ENCODE data around the gene HMCN1.

The HMCN1 gene

DNA sequence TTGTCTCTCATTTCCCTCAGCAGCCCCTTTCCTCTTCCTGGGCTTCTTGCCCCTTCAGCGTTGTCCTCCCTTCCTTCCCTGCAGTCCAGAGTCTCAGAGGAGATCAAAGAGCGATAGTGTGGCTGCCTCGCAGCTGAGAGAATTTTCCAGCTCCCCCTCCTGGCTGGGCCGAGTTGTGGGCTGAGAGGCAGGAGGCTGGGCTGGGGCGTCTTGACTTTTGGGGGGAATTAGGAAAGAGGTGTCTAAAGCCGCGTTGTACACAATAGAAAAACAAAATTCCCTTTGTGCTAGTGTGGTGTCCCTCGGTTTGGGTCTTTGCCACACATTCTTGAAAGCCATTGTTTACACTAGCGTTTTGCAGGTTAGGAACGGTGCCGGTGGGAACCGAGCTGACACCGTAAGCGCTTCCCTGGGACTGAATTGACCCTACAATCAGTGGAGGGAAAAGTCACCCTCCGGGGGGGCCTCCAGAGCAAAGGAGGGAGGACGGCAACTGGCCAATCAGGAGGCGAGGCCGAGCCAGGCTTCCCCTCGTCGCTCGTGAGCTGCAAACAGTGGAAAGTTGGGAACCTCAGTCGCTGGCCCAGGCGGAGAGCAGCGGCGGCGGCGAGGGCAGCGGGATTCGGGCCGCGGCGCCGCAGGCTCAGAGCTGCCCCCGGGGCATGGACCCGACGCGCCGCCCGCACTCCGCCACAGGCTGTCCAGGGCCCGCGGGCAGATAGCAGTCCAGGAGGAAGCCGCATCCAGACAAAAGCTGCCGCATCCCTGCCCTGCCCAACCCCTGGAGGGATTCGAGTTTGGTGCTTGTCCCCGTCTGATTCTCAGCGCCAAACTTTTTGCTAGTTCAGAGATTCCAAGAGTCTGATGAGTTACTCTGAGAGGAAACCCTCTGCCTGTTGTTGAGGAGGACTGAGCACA lies at the start of gene HMCN1:
Gene HMCN1 (plus strand): TSS at position 574 of the 918 bp plus-strand sequence. CDS start 389 bp downstream, outside the sequence.
- no peak for FAIRE-seq

DNA sequence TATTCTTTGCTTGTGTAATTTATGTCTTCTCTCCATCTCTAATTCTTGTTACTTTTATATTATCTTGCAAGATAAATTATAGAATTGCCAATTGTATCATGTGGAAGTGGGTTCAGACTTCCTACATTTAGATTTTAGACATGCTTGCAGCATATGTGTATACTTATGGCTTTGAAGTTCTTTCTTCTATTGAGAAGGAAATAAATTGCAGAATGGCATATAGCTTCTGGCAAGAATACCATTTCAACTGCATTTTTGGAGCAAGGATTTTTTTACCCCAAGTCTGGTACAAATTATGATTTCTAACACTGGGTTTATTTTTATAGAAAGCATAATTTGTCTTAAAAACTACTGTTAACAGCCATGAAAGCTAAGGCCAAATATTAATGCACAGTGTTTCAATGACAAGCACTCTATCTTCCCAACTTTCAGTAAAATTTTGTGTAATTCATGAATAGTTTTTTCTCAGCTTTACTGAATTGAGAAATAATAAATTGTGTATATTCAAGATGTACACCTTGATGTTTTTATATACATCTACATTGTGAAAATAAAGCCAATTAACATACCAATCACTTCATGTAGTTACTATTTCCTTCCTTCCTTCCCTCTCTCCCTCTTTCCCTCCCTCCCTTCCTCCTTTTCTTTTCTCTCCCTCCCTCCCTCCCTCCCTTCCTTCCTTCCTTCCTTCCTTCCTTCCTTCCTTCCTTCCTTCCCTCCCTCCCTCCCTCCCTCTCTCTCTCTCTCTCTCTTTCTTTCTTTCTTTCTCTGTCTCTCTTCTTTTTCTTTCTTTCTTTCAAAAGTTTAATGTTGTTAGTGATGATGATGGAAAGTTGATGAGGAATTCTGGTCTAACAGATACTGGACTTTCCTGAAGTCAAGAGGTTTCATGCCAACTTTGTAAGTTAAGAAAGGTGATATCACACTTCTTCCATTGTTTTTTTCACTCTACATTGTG lies 47.1 kb upstream of the HMCN1 start:
- no peak for FAIRE-seq

DNA sequence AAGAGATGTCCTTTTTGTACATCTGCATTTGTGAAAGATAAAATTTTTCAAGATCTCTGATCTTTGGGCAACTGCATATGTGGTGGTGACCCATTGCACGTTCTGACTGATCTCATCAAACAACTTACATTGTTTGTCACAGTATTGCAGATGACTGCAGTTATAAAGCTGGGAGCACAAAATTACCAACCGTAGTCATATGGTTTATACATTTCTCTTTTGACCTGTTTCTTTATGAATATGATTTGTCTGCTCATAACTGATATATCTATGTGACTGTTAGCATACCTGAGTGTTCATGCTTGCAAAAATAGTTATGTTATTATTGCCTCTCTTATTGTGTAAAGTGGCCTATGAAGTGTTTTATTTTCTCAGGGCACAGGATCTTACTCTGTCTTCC lies 43.7 kb upstream of the HMCN1 start:
- no peak for FAIRE-seq

DNA sequence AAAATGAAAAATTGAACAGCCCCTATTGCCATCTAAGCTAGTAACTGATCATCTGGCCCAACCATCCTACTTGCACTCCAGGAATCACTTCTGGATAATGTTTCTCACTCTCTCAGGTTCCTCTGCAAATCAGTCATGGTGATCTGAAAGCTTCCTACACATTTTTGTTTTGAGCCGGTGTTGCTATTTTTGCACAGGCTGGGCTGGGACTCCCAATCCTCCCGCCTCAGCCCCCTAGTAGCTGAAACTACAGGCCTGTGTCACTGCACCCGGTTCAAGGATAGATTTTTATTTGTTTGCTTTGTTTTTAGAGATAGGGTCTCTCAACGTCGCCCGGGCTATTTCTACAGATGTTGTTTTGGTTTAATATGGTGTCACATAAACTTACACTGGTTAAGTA lies 40.5 kb upstream of the HMCN1 start:
- FAIRE-seq: no peak

DNA sequence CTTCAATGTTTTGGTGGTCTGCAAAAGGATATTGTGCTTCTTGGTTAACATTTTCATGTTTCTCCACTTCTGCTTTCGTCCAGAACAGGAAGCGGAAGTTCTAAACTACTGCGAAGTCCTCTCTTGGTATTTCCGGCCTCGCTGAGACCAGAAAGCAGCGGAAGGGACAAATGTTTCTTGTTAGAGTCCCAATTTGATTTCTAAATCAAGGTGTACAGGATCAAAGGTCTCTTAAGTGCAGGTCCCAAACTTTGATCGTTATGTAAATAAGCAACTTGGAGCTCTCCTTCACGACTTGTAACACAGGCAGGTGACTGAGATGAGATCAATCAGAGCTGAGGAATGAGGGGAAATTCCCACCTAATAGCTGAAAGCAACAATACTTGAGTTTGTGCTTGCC lies 40.1 kb upstream of the HMCN1 start:
- FAIRE-seq: no peak

DNA sequence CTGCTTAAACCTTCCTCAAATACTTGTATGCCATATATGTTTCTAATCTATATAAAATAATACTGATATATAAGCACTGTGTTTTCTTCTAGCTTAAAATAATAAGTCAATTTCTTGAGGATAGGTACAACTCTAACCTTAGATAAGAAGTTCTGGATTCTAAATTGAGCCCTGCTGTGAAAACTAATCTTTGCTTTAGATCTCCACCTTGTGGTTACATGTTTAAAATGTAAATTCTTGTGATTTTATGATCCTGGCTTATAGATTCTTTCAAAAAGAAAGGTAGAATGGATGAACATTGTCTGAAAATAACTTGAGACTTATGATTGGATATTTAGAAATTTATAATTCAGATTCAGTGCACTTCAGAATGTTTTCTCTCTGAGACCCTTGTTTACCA lies 38.9 kb upstream of the HMCN1 start:
- FAIRE-seq: peak; percentile 77

DNA sequence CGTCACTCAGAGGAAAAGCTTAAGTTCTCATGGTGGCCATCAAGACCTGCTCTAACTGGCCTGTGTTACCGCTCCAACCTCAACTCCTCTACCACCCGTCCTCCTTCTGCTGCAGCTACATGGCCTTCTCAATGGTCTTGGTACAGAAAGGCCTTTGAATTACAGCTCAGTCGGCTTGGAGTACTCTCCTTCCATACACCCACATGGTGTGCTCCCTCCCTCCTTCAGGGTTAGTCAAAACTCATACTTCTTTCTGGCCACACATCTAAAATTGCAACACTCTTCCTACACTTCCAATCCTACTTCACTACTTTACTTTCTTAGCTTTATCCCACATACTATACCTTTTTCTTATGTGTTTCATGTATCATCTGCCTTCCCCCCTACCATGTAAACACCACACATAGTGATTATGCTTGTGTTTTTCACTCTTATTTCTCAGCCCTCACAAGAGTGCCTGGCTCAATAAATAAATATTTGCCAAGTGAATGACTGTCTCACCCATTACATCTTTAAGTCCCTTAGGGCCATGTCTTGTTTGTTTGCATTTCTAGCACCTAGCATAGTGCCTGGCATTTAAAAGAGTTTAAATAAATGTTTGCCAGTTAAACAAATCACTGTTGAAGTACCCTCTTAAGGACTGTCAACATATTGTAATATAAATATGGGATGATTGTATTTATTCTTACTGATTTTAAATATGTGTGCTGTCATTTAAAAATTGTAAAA lies 37.6 kb upstream of the HMCN1 start:
- FAIRE-seq: no peak

DNA sequence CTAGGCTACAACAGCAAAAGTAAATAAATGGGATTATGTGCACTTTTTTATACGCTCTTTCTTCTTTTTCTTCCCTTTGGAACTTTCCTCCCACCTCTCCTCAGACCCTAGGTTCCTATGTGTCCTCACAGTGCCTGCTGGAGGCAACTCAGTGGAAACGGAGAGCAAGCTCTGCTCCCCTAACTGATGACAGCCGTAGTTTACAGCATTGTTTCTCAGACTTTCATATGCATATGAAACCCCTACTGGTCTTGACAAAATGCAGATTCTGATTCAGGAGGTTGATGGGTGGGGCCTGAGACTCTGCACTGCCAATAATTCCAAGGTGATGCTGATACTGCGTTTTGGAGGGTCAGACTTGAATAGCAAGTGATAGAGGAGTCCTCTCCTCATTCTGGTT lies 34.3 kb upstream of the HMCN1 start:
- FAIRE-seq: no peak

DNA sequence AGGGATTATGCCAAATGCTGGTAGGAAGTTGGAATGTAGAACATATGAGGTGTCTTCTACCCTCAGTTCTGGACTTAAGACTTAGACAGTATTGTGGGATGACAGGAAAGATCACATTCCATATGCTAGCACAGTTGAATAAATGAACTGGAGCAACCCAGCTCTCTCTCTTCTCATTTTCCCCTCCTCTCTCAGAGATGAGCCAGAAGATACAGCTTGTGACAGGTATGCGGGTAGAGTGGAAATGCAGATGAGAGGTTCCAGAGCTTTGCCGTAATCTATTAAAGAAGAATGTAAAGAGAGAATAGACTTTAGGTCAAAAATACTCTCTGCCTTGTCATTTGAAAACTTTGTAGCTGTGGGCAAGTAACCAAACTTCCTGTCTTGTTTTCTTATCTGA lies 32.5 kb upstream of the HMCN1 start:
- no peak for FAIRE-seq

DNA sequence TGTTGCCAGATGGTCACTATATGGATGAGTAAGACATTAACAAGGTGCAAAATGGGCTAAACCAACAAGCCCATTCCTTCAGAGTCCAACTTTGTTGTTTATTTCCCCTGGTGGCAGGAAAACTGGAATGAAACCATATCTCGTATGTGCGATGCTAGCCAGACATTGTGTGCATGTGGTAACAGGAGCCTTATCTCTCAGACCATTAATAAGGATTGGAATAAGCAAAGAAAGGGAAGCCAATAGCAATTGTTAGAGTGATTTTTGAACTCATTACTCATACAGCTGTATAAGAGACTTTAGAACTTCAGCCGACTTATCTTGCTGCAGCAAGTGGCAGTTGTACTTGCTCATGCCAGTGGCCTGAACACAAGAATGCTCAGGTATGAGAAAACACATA lies 30.0 kb upstream of the HMCN1 start:
- no peak for FAIRE-seq

DNA sequence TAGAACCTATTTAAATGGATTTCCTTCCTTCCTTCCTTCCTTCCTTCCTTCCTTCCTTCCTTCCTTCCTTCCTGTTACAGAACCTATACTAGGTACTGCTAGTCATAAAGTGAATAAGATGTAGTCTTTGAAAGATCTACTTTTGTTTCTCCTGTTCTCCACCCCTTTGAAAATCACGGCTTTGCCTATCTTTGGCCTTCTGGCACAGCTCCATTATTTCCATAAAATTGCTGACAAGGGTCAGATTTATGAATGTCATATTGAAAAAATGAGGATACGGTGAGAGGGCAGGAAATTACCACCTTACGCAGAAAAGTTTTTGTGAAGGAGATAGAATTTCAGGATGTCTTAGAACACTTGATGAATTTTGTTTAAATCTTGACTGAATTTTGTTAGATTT lies 18.1 kb upstream of the HMCN1 start:
- no peak for FAIRE-seq

DNA sequence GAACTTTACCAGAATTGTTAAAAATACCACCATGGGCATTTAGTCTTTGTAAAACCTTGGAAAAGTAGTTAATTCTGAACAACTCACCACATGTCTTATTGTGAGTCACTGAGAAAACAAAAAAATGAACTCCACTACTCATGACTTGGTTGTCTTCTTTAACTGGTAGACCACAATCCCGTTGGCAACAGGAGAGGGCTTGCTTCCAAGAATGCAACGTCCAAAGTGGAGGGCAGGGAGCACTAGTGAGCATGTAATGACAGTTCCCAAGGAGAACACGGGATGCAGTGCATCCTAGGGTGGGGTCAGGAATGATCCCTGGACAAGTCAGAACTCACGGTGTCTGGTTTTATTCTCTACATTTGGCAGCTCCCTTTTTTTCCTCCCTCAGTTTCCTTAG lies 15.2 kb upstream of the HMCN1 start:
- FAIRE-seq: peak; percentile 20

DNA sequence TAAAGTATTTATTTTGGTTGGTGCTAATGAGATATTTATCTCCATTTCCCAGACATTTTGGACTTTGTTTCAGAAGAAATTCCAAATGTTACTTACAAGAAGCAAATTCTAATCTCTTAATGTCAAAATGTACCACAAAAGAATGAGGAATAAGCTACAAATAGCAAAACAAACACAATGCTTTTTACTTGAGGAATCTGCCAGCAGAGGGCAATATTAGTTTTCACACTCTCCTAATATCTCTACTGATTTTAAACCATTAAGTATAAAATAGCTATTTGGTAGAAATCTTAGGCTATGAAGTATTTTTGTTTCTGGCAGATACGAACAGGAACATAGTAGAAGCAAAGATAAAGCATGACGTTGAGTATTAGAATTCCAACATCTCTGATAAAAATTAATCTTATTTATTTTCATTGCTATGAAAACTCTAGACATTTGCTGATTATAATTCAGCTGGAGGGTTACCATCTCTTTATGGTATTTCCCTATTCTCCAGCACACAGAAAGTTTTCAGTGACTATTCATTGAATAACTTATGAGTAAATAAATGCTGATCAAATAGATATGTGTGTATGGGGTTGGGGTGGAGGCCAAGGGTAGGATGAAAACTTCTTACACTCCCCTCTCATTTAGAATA lies 13.4 kb upstream of the HMCN1 start:
- FAIRE-seq: peak; percentile 96

DNA sequence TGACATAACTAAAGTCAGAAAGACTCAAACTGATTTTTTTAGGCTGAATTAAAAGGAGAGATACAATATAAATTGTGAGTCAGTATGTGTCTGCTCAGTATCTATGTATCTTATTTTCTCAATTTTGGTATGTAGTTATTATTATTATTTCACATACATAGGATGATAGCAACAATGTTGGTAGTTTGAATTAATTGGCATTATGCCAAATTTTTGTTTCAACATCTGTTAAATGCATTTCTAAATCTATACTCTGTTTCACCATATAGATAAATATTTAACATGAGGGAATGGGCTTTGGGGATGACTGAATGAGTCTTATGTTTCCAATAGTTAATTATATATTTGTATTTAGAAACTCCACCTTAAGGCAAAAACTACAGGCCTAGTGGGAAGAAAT lies 12.6 kb upstream of the HMCN1 start:
- FAIRE-seq: peak; percentile 65

DNA sequence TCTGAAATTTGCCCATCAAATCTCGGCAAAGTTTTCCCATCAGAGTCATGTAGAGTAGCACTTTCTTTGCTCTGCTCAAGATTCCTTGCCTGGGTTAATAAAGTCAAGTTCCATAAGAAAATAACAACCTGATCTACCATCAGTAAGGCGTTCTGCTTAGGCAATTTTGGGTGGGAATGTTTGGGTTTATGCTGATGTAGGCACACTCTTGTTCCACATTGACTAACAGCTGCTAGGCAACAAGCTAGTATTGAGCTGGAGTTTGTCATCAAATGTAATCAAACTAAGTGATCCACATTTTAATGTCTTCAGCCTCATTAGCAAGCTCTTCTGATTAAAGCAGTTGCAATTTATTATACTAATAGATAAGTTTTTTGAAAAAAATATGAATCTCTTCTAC lies 12.1 kb upstream of the HMCN1 start:
- no peak for FAIRE-seq

DNA sequence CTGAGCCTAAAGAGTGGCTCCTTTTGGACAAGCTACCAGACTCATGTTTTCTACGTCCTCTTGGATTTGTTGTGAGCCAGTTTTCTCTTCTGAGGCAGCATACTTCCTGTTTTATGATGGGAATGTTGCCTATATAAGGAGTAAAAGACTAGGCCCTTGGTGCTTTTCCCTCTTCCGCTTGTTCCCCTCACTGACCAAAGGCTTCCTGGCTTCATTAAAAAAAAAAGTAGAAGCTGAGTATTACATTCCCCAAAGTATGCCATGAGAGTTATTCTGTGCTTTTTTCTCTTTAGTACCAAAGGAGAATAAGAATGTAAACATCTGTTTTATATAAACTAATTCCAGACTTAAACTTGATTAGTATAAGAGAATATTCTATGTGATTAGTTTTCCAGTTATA lies 6.5 kb upstream of the HMCN1 start:
- FAIRE-seq: peak; percentile 31

DNA sequence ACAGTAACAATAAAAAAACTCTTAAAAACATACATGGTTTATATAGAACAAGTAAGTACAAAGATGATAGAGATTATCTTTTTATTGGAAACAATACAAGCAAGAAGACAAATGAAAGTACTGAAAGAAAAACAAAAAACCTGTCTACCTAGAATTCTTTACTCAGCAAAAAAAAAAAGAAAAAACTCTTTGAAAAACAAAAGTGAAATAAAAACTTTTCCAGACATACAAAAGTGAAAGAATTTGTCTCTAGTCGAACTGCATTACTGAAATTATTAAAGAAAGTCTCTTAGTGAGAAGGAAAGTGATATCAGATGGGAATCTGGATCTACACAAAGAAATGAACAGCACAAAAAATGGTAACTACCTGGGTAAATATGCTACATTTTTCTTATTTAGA lies 2.7 kb upstream of the HMCN1 start:
- peak; percentile 68 for FAIRE-seq

DNA sequence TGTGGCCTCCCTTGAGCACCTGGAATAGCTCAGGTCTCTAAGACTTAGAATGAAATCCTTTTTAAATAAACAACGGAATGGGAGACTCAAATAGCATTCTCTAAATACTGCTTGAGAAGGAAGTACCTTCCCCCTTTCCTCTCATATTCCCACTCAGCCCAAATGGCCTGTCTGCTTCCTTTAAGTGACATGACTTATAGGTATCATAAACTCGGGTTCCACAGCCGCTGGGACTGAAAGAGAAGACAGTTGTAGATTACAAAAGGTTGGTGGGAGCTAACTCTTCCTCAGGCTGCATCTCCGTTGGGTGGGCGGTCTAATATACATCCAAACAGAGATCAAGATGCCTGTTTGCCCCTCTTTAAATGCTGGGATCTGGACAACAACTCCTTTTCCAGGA lies 1.2 kb upstream of the HMCN1 start:
- FAIRE-seq: no peak

DNA sequence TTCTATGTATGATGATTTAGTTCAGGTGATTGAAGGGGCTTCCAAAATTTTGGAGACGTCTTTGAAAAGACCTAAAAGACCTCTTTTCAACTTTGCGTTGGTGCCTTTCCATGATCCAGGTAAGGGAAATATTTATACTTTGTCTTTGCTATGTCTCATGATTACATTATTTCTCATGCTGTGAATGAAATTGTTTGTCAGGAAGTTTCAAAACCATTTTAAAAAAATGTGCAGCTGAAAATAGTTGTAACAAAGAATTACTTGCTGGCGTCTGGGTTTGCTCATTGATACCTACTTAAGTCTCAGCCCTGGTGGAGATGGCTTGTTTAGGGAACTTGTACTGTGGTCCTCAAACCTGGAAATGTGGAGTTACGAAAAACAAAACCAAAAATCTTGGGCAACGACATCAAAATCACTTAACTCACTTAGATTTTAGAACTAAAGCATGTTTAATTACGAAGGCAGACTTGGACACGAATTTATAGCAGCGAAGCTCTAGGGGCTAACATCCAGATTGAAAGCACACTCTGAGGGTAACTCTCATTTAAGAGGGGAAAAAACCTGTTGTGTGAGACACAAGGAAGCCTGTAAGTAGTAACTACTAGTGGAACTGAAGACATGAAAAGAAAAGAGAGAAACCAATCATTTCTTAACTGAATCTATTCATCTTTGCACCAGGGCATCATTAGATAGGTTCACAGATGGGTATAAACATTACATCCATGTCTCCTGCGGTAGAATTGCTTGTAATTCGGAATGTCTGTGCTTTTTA lies 924 bp downstream of the HMCN1 start:
- no peak for FAIRE-seq

DNA sequence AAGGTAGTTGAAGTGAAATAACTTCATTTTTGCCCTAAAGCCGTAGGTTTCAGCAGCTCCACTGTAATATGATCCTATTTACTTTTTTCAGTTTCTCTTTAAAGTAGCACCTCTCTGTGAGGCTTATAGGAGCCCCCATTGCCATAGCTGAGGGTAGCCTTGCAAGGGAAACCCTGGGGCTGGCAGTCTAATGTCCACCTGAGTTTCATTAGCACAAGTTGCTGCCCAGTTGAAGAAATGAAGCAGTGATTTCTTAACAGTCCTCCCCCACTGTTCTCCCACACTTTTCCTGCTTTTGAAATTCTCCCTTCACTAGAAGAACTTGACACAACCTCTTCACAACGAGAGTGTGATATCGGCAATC lies 1.5 kb downstream of the HMCN1 start:
- FAIRE-seq: no peak

DNA sequence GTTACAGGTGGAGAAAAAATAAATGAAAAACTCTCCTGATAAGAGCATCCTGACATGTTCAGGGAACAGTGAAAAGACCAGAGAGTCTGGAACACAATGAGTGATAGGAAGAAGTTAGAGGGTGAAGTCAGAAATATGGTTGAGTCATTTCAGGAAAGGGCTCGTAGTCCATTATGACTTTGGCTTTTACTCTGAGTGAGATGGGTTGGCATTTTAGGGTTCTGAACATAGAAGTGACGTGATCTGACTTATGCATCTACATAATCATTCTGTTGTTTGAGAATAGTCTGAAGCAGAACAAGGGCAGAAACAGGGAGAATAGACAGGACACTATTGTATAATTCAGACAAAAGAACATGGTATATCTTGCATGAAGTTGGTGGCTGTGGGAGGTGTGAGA lies 5.8 kb downstream of the HMCN1 start:
- no peak for FAIRE-seq

DNA sequence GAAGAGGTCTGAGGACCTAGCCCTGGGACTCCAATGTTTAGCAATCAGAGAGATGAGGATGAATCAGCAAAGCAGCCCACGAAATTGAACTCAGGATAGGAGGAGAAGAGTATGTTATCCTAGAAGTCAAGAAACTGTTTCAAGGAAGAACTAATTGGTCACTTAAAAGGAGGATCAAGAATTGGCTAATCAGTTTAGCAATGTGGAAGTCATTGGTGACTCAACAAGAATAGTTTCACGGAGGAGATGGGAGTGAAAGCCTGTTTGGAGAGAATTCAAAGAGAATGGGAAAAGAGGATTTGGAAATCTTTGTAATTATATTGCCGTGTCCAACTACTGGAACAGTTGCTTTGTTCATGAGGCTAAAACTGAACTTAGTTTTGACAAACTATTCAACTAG lies 7.4 kb downstream of the HMCN1 start:
- no peak for FAIRE-seq

Data from TTC549 (cell line).